Ishikawa (cell line): ENCODE results near the gene AADACL4.

Experiments used
- CEBPB ChIP-seq: IDR thresholded peaks from 2 replicates; pipeline ENCODE4 v1.6.1; 2012
- CREB1 ChIP-seq: IDR thresholded peaks from 2 replicates; pipeline ENCODE4 v1.6.1; 2012; ENCODE audit warnings: low read depth
- EGR1 ChIP-seq: IDR thresholded peaks from 2 replicates; pipeline ENCODE4 v1.6.1; 2012
- EP300 ChIP-seq: IDR thresholded peaks from 2 replicates; pipeline ENCODE4 v1.6.1; 2012; ENCODE audit warnings: borderline replicate concordance
- FOXM1 ChIP-seq: IDR thresholded peaks from 2 replicates; pipeline ENCODE4 v1.6.1; 2012; ENCODE audit warnings: low read depth, borderline replicate concordance
- MAX ChIP-seq: IDR thresholded peaks from 2 replicates; pipeline ENCODE4 v1.6.1; 2012
- NFIC ChIP-seq: IDR thresholded peaks from 2 replicates; pipeline ENCODE4 v1.6.1; 2012
- RAD21 ChIP-seq: IDR thresholded peaks from 2 replicates; pipeline ENCODE4 v1.6.1; 2012; ENCODE audit warnings: low read depth
- REST ChIP-seq: IDR thresholded peaks from 2 replicates; pipeline ENCODE4 v1.6.1; 2012; ENCODE audit warnings: low read depth, mild to moderate bottlenecking
- TAF1 ChIP-seq: IDR thresholded peaks from 2 replicates; pipeline ENCODE4 v1.6.1; 2012; ENCODE audit warnings: low read depth, mild to moderate bottlenecking
- TCF12 ChIP-seq: IDR thresholded peaks from 2 replicates; pipeline ENCODE4 v1.6.1; 2012; ENCODE audit warnings: low read depth
- TEAD4 ChIP-seq: IDR thresholded peaks from 2 replicates; pipeline ENCODE4 v1.6.1; 2012
- USF1 ChIP-seq: IDR thresholded peaks from 2 replicates; pipeline ENCODE4 v1.6.1; 2012
- YY1 ChIP-seq: IDR thresholded peaks from 2 replicates; pipeline ENCODE4 v1.6.1; 2012; ENCODE audit warnings: low read depth
- ZBTB7A ChIP-seq: IDR thresholded peaks from 2 replicates; pipeline ENCODE4 v1.6.1; 2012; ENCODE audit warnings: low read depth

The AADACL4 gene

DNA sequence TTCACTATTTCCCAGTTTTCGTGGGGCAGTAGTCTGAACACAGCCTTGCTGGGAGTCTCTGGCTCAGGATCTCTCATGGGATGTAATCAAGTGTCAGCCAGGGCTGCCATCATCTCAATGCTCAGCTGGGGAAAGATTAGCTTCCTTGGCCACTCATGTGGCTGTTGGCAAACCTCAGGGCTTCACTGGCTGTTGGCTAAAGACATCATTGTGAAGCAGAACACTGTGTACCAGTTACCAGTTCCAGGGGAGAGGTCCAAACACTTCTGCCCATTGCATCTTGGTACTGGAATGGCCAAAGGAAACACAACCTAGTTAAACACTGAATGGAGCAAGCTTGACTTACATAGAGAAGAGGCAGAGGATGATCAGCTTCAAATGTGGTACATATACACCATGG is 33.7 kb downstream of the AADACL4 start:
- no peak for TF ChIP-seq EP300
- no peak for TF ChIP-seq USF1
- no peak for TF ChIP-seq CREB1
- no peak for TF ChIP-seq YY1
- no peak for TF ChIP-seq MAX

DNA sequence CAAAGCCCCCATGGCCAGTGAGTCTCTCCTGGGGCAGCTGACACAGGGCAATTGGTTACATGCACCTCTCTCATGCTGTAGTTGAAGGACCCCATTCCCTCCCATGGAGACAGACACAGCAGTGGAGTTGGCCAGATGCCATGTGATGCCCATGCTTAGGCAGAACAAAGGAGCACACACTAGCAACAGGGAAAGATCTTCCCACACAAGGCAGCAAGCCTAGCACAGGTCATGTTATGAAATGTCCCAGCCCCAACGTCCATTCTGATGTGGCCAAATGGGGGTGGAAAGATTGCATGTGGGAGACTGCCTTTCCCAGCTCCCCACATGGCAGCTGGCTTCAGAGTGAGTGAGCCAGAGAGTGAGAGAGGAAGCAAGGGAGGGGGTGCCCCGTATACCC is 34.5 kb downstream of the AADACL4 start:
- TF ChIP-seq FOXM1: no peak
- no peak for TF ChIP-seq ZBTB7A
- no peak for TF ChIP-seq TCF12
- TF ChIP-seq REST: no peak

GRCh38 chr1:12678820-12679219 is 34.9 kb downstream of the AADACL4 start:
- TF ChIP-seq ZBTB7A: no peak
- TF ChIP-seq MAX: no peak
- TF ChIP-seq CEBPB: no peak
- TF ChIP-seq USF1: no peak
- no peak for TF ChIP-seq CREB1
- no peak for TF ChIP-seq NFIC
- no peak for TF ChIP-seq TEAD4
- TF ChIP-seq TAF1: no peak
- TF ChIP-seq TCF12: no peak
- TF ChIP-seq YY1: no peak
- no peak for TF ChIP-seq EP300
- TF ChIP-seq REST: no peak
- no peak for TF ChIP-seq RAD21
- no peak for TF ChIP-seq EGR1
- no peak for TF ChIP-seq FOXM1

DNA sequence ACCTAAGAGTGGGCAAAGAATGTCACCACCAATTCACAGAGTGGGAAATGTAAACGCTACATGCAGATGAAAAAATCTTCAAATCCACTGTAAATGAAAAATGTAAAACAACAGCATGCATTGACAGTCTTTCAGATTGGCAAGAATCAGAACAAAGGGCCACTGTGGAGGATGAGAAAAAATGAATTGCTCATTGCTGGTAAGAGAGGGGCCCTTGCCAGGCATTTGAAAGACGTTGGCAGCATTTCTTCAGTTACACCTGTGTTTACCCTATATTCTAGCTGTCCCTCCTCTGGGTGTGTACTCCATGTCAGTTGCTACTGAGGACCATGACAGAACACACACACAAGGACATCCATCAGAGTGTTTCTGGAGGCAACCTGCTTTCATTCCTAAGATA is 46.3 kb downstream of the AADACL4 start:
- no peak for TF ChIP-seq NFIC
- TF ChIP-seq FOXM1: no peak
- no peak for TF ChIP-seq YY1
- no peak for TF ChIP-seq CREB1
- no peak for TF ChIP-seq CEBPB
- no peak for TF ChIP-seq TEAD4
- TF ChIP-seq REST: no peak
- TF ChIP-seq EGR1: no peak
- TF ChIP-seq MAX: no peak
- TF ChIP-seq RAD21: no peak
- no peak for TF ChIP-seq ZBTB7A
- no peak for TF ChIP-seq USF1
- TF ChIP-seq TAF1: no peak
- TF ChIP-seq EP300: no peak
- TF ChIP-seq TCF12: no peak
